GM12891 (cell line): ENCODE measurements around the gene PARM1.

ENCODE experiments used
- DNase-seq: peaks from one replicate; pipeline ENCODE4 v3.0.0; 2011; ENCODE audit warnings: low spot score; ENCODE audit not compliant: insufficient read length
- FAIRE-seq: peaks from 2 replicates; lab custom pipeline; 2011; peaks lifted over from hg19 to GRCh38; lab: Jason Lieb, UNC
- PAX5 ChIP-seq: IDR thresholded peaks from 2 replicates; pipeline ENCODE4 v1.6.1; 2011; ENCODE audit warnings: low read length, moderate library complexity, mild to moderate bottlenecking; ENCODE audit not compliant: insufficient read depth, severe bottlenecking
- POLR2A ChIP-seq: IDR thresholded peaks from 2 replicates; pipeline ENCODE4 v1.6.1; 2011; ENCODE audit warnings: low read depth, low read length, control low read depth
- POLR2AphosphoS5 ChIP-seq: IDR thresholded peaks from 2 replicates; pipeline ENCODE4 v1.6.1; 2011; ENCODE audit warnings: low read depth, low read length, control low read depth
- POU2F2 ChIP-seq: IDR thresholded peaks from 2 replicates; pipeline ENCODE4 v1.6.1; 2011; ENCODE audit warnings: low read depth, mild to moderate bottlenecking, control low read depth, low read length, moderate library complexity
- SPI1 ChIP-seq: IDR thresholded peaks from 2 replicates; pipeline ENCODE4 v1.6.1; 2011; ENCODE audit warnings: low read depth, low read length, control low read depth
- TAF1 ChIP-seq: IDR thresholded peaks from 2 replicates; pipeline ENCODE4 v1.6.1; 2011; ENCODE audit warnings: low read depth, low read length, control low read depth

The PARM1 gene

DNA sequence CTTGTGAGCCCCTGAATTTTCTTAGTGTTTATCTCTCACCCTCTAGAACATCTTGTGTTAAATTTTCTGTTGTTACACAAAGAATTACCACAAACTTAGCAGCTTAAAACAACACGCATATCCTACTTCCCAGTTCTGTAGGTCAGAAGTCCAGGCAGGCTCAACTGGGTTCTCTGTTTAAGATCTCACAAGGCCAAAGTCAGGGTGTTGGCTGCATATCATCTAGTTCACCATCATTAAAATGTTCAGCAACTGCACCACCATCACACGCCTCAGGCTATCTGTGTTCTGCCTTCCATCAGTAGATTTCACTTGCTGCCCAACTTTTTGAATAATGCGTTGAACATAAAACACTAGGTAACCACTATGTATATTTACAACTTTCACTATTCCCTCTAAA is 130.5 kb downstream of the PARM1 start:
- FAIRE-seq (no peak), DNase-seq (no peak)
- TF ChIP-seq POLR2A = no peak
- TF ChIP-seq PAX5 = no peak
- no peak for TF ChIP-seq SPI1
- no peak for TF ChIP-seq TAF1
- TF ChIP-seq POU2F2 = no peak
- no peak for TF ChIP-seq POLR2AphosphoS5

DNA sequence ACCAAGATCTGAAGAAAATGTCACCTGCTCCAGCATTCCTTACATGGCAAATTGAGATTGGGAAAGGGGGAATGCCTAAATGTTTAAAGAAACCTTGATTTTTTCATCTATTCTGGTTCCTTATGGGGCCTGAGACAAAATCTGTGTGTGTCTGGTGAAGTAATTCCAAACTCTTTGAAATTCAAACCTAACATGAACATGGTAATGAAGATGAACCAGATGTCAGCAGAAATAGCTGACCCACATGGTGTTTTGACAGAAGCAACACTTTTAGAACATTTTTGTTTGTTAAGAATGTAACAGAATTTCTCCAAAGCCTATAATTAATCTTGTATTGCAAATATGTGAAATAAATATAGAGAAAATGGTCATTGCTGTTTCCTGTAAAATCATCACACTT is 133.0 kb downstream of the PARM1 start:
- FAIRE-seq (no peak), DNase-seq (no peak)
- TF ChIP-seq TAF1 = no peak
- TF ChIP-seq POLR2A = no peak
- TF ChIP-seq PAX5 = no peak
- TF ChIP-seq POLR2AphosphoS5 = no peak
- TF ChIP-seq POU2F2 = no peak

DNA sequence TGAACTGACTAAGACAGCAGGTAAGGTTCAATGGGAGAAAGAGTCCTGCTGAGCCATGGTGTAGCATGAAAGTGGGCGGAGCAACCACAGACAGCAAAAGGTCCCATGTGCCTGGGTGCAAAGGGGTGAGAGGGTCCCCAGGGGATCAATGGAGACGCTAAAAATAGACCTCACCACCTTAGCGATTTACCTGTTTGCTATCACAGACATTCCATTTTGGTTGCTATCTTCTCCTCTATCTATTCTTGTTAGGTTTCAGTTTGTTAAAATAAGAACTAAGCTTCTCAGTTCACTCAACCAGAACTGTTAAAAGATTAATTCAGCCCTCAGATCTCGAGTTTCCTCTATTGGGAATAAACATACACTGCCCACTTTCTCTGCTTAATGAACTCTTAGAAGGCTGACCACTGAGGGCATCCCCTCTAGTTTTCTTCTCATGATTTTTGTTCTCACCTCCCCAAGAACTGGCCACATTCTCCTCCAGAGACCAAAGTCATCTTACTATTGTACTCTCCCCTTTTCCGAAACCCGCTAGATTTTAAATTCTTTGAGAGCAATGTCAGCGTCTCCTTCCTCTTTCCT is 136.7 kb downstream of the PARM1 start:
- FAIRE-seq (no peak), DNase-seq (no peak)
- no peak for TF ChIP-seq POU2F2
- no peak for TF ChIP-seq SPI1
- TF ChIP-seq POLR2AphosphoS5 = no peak
- no peak for TF ChIP-seq PAX5
- no peak for TF ChIP-seq TAF1
- no peak for TF ChIP-seq POLR2A

DNA sequence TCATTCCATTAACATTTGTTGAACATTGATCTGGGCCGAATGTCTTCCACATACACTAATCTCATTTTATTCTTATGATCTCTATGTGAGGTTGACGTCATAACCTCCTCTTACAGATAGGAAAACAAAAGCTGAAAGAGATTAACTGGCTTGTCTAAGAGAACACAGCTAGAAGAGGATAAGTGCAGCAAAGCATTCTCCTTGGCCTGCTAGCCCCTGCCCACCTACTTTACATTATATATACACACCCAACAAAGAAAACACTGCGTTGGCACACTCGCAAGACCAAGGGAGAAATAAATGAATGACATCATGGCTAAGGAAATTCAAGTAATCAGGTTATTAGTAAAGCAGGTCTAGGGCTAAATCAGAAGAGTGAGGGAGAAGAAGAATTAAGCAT is 138.4 kb downstream of the PARM1 start:
- FAIRE-seq = no peak
- DNase-seq = no peak

GRCh38 chr4:75080888-75081287 is 148.0 kb downstream of the PARM1 start:
- DNase-seq (no peak), FAIRE-seq (no peak)
- TF ChIP-seq POLR2AphosphoS5 (no peak), POLR2A (no peak), TAF1 (no peak), PAX5 (no peak), POU2F2 (no peak), SPI1 (no peak)

More for the DNA sequence above, 138.4 kb downstream of the PARM1 start:
- TF ChIP-seq POLR2AphosphoS5 (no peak), POU2F2 (no peak), PAX5 (no peak), TAF1 (no peak), SPI1 (no peak)

DNA sequence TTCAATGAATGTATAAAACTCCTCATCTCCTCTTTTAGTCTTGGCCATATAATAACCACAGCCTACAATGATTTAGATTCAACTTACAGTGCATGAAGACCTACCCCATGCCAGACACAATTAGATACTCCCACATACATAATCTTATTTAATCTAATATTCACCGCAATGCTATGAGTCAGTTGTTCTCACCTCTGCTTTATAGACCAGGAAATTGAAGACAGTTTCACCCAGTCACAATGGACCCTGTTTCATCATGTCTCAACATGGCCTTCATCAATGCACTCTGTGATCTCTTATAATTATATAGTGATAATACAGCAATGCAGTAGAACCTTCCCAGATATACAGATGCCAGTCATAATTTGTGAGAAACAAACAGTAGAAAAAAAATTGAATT is 148.6 kb downstream of the PARM1 start:
- DNase-seq (no peak), FAIRE-seq (no peak)
- TF ChIP-seq SPI1 (no peak), POLR2AphosphoS5 (no peak), POLR2A (no peak), POU2F2 (no peak), TAF1 (no peak), PAX5 (no peak)

GRCh38 chr4:75087416-75087815 is 154.5 kb downstream of the PARM1 start:
- no peak for DNase-seq
- TF ChIP-seq POLR2AphosphoS5 (no peak), SPI1 (no peak), PAX5 (no peak), TAF1 (no peak), POU2F2 (no peak), POLR2A (no peak)
- FAIRE-seq = no peak

DNA sequence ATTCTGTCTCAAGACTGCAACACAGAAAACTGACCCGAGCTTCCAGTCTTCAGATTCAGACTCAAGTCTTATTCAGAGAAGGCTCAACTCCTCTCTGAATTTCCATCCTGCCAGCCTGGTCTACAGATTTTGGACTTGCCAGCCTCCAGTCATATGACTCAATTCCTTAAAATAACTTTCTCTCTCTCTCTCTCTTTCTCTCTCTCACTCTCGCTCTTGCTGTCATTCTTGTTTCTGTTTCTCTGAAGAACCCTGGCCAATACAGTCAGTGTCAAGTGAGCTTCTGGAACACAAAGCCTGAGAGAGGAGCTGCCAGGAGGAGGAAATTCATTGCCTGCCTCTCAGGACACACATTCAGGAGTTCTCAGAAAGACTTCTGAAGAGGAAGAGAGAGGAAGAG is 154.9 kb downstream of the PARM1 start:
- DNase-seq (no peak), FAIRE-seq (no peak)
- TF ChIP-seq POU2F2 (no peak), TAF1 (no peak)

- FAIRE-seq = no peak
- DNase-seq = no peak
- TF ChIP-seq POLR2AphosphoS5 (no peak), POLR2A (no peak), PAX5 (no peak), SPI1 (no peak), POU2F2 (no peak), TAF1 (no peak)
These were observed 156.3 kb downstream of the PARM1 start for GRCh38 chr4:75089206-75089605.

DNA sequence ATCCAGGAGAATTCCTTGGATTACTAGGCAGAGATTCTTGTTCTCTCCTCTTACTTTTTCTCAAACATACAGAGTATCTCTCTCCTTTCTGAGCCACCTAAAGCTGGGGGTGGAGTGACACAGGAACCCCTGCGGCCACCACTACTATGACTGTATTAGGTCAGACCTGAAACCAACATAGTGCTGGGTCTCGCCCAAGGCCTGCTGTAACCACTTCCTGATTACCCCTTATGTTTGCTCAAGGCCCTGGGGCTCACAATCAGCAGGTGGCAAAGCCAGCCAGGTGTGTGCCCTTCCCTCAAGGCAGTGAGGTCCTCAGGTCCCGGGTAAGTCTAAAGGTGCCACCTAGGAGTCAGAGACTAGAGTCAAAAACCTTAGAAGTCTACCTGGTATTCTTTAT is 166.4 kb downstream of the PARM1 start:
- peak; percentile 43 for TF ChIP-seq SPI1
- TF ChIP-seq POLR2AphosphoS5 = no peak
- DNase-seq (no peak), FAIRE-seq (no peak)
